GM12874 (cell line): Measurements from ENCODE around the gene C12orf75.

Experiments used
- CTCF ChIP-seq: IDR thresholded peaks from 2 replicates; pipeline ENCODE4 v1.5.1; 2011; ENCODE audit warnings: low read depth, mild to moderate bottlenecking, control low read depth, low read length, moderate library complexity; ENCODE audit not compliant: insufficient read depth

Gene C12orf75

GRCh38 chr12:105319691-105320209, 10.7 kb upstream of the C12orf75 start:
- no peak for TF ChIP-seq CTCF

- TF ChIP-seq CTCF, result peak; percentile 47
Observed at GRCh38 chr12:105321125-105321524, 9.4 kb upstream of the C12orf75 start.

- no peak for TF ChIP-seq CTCF
Observed at GRCh38 chr12:105322070-105322469, 8.4 kb upstream of the C12orf75 start.

GRCh38 chr12:105324704-105325103, 5.8 kb upstream of the C12orf75 start:
- no peak for TF ChIP-seq CTCF

GRCh38 chr12:105325117-105325516, 5.4 kb upstream of the C12orf75 start:
- no peak for TF ChIP-seq CTCF

GRCh38 chr12:105329926-105330282, 587 bp upstream of the C12orf75 start:
- TF ChIP-seq CTCF, result no peak

- no peak for TF ChIP-seq CTCF
Observed at GRCh38 chr12:105330931-105331804, 677 bp downstream of the C12orf75 start.
